H1 (cell line): Measurements from ENCODE around the gene DSG2. TPM values are rescaled to one million over a fixed set of nuclear protein-coding genes. Genes with fewer than 3 reads are reported as not detected.

Source experiments
- CTCF ChIA-PET: fragments of 300-600 bp; sonication (Branson Sonifier 250); formaldehyde crosslinking; loops from one replicate; lab custom pipeline; 2021; ENCODE audit not compliant: partially characterized antibody; lab: Charles Lee
- POLR2A ChIA-PET: fragments of 300-600 bp; sonication (Branson Sonifier 250); formaldehyde crosslinking; loops from one replicate; lab custom pipeline; 2021; ENCODE audit warnings: inconsistent platforms; ENCODE audit not compliant: partially characterized antibody; lab: Charles Lee
- DNase-seq, 2 experiments: peaks; one replicate each; pipeline versions ENCODE4 v3.0.0 to v3.0.0-alpha.2; 2010 to 2022; ENCODE audit warnings: low spot score in 2 of 2, low read depth in 1 of 2, mixed read lengths in 1 of 2
- FAIRE-seq: peaks from 2 replicates; lab custom pipeline; 2011; peaks lifted over from hg19 to GRCh38; lab: Jason Lieb, UNC
- H2AFZ ChIP-seq: 2 replicates; pipeline ENCODE4 v1.8.1; 2012; ENCODE audit warnings: low read length, inconsistent platforms
- H2AK5ac ChIP-seq: 2 replicates; pipeline ENCODE4 v1.6.1; 2013; ENCODE audit warnings: low read depth, low read length
- H2BK120ac ChIP-seq: replicated peaks from 2 replicates; pipeline ENCODE3; 2013; ENCODE audit warnings: low read depth, low read length, inconsistent platforms
- H2BK12ac ChIP-seq: 2 replicates; pipeline ENCODE4 v1.6.1; 2013; ENCODE audit warnings: low read depth, low read length
- H2BK15ac ChIP-seq: 2 replicates; pipeline ENCODE4 v1.6.1; 2013; ENCODE audit warnings: low read length
- H2BK20ac ChIP-seq: 2 replicates; pipeline ENCODE4 v1.6.1; 2013; ENCODE audit warnings: low read length
- H2BK5ac ChIP-seq: 2 replicates; pipeline ENCODE4 v1.6.1; 2013; ENCODE audit warnings: low read depth, low read length
- H3K14ac ChIP-seq: 2 replicates; pipeline ENCODE4 v1.6.1; 2013; ENCODE audit warnings: inconsistent platforms; ENCODE audit not compliant: insufficient read length
- H3K18ac ChIP-seq: 2 replicates; pipeline ENCODE4 v1.6.1; 2013; ENCODE audit warnings: low read length; ENCODE audit errors: extremely low read depth
- H3K23ac ChIP-seq: 2 replicates; pipeline ENCODE4 v1.6.1; 2013; ENCODE audit warnings: inconsistent platforms; ENCODE audit not compliant: insufficient read length
- H3K23me2 ChIP-seq: 2 replicates; pipeline ENCODE4 v1.6.1; 2013; ENCODE audit warnings: low read depth, low read length
- H3K27ac ChIP-seq: 2 replicates; pipeline ENCODE4 v1.6.1; 2011; ENCODE audit warnings: low read depth, low read length, inconsistent platforms
- H3K27me3 ChIP-seq, 4 experiments: replicated peaks in 1 of 4; 1 replicate in 1 of 4; 2 replicates in 3 of 4; pipeline versions ENCODE4 v1.6.1 to v1.8.1; 2011 to 2013; ENCODE audit warnings: low read length in 3 of 4, mild to moderate bottlenecking in 3 of 4, inconsistent platforms in 2 of 4, mixed read lengths in 2 of 4, moderate library complexity in 1 of 4; ENCODE audit not compliant: control insufficient read depth in 3 of 4, insufficient read depth in 3 of 4; ENCODE audit errors: extremely low read depth in 1 of 4
- H3K36me3 ChIP-seq, 4 experiments: 2 replicates each; pipeline versions ENCODE4 v1.6.1 to v1.8.1; 2011 to 2013; ENCODE audit warnings: mild to moderate bottlenecking in 4 of 4, low read length in 3 of 4, moderate library complexity in 2 of 4, control low read depth in 1 of 4, inconsistent platforms in 1 of 4; ENCODE audit not compliant: insufficient read depth in 4 of 4, control insufficient read depth in 2 of 4
- H3K4ac ChIP-seq: replicated peaks from 2 replicates; pipeline ENCODE3; 2013; ENCODE audit warnings: low read length, low read depth, mixed read lengths, inconsistent platforms; ENCODE audit not compliant: insufficient read length
- H3K4me1 ChIP-seq, 4 experiments: replicated peaks in 1 of 4; 1 replicate in 1 of 4; 2 replicates in 3 of 4; pipeline versions ENCODE4 v1.6.1 to v1.8.1; 2011 to 2013; ENCODE audit warnings: low read length in 3 of 4, inconsistent platforms in 2 of 4, mixed read lengths in 1 of 4; ENCODE audit not compliant: insufficient read depth in 4 of 4, control insufficient read depth in 3 of 4
- H3K4me2 ChIP-seq, 2 experiments: 2 replicates each; pipeline versions ENCODE4 v1.6.1 to v1.8.1; 2011 to 2013; ENCODE audit warnings: low read depth in 2 of 2, low read length in 2 of 2, control low read depth in 1 of 2, inconsistent platforms in 1 of 2, mild to moderate bottlenecking in 1 of 2; ENCODE audit not compliant: insufficient read depth in 1 of 2
- H3K4me3 ChIP-seq, 4 experiments: fragments of 200-600, 300-600 bp in 1 of 4; sonication (generic), shearing (Covaris generic), sonication (Bioruptor Twin) in 1 of 4; 2 replicates each; pipeline versions ENCODE4 v1.5.1 to v1.8.1; 2011 to 2016; ENCODE audit warnings: low read length in 4 of 4, low read depth in 3 of 4, control low read depth in 2 of 4, inconsistent platforms in 2 of 4, mild to moderate bottlenecking in 2 of 4, mixed read lengths in 1 of 4, moderate library complexity in 1 of 4; ENCODE audit not compliant: insufficient read depth in 2 of 4; ENCODE audit errors: extremely low read depth in 1 of 4
- H3K56ac ChIP-seq: replicated peaks from 2 replicates; pipeline ENCODE3; 2013; ENCODE audit warnings: low read depth, mild to moderate bottlenecking, mixed read lengths, low read length, inconsistent platforms; ENCODE audit not compliant: insufficient read length
- H3K79me1 ChIP-seq: 2 replicates; pipeline ENCODE4 v1.6.1; 2013; ENCODE audit warnings: low read depth, low read length, control low read depth
- H3K79me2 ChIP-seq, 2 experiments: 2 replicates each; pipeline versions ENCODE4 v1.6.1 to v1.8.1; 2012 to 2013; ENCODE audit warnings: low read length in 2 of 2, mild to moderate bottlenecking in 2 of 2, inconsistent platforms in 1 of 2; ENCODE audit not compliant: insufficient read depth in 2 of 2, control insufficient read depth in 1 of 2
- H3K9ac ChIP-seq, 4 experiments: replicated peaks in 1 of 4; 1 replicate in 1 of 4; 2 replicates in 3 of 4; pipeline versions ENCODE4 v1.6.1 to v1.8.1; 2011 to 2013; ENCODE audit warnings: low read depth in 3 of 4, low read length in 3 of 4, control low read depth in 2 of 4, mild to moderate bottlenecking in 2 of 4, moderate library complexity in 2 of 4, inconsistent platforms in 1 of 4; ENCODE audit errors: extremely low read depth in 1 of 4
- H3K9me3 ChIP-seq, 2 experiments: 2 replicates each; pipeline versions ENCODE4 v1.6.1 to v1.8.1; 2012 to 2013; ENCODE audit warnings: mild to moderate bottlenecking in 2 of 2, moderate library complexity in 2 of 2, control low read depth in 1 of 2, inconsistent platforms in 1 of 2, low read depth in 1 of 2, low read length in 1 of 2, mixed read lengths in 1 of 2; ENCODE audit not compliant: insufficient read depth in 2 of 2
- H4K20me1 ChIP-seq, 2 experiments: replicated peaks in 1 of 2; 2 replicates each; pipeline versions ENCODE3 to v1.8.1; 2011 to 2013; ENCODE audit warnings: inconsistent platforms in 2 of 2, low read length in 2 of 2, mild to moderate bottlenecking in 1 of 2; ENCODE audit not compliant: insufficient read depth in 2 of 2, control insufficient read depth in 1 of 2
- H4K5ac ChIP-seq: 2 replicates; pipeline ENCODE4 v1.6.1; 2013; ENCODE audit warnings: low read length, low read depth, mixed read lengths, inconsistent platforms; ENCODE audit not compliant: insufficient read length
- H4K8ac ChIP-seq: 2 replicates; pipeline ENCODE4 v1.8.0; 2013; ENCODE audit warnings: mild to moderate bottlenecking, moderate library complexity, low read length, inconsistent platforms; ENCODE audit not compliant: insufficient read depth; ENCODE audit errors: extremely low read depth
- H4K91ac ChIP-seq: replicated peaks from 2 replicates; pipeline ENCODE3; 2013; ENCODE audit warnings: low read length, mixed read lengths, inconsistent platforms; ENCODE audit not compliant: insufficient read length
- ASH2L ChIP-seq: fragments of 200-600, 300-600 bp; sonication (generic); IDR thresholded peaks from one replicate; pipeline ENCODE4 v1.7.1; 2017; ENCODE audit warnings: low read length
- CBX8 ChIP-seq: fragments of 300-800, 300-1000 bp; sonication (generic); IDR thresholded peaks from 2 replicates; pipeline ENCODE4 v1.7.1; 2016; ENCODE audit warnings: low read depth, low read length, borderline replicate concordance
- CHD2 ChIP-seq: IDR thresholded peaks from 2 replicates; pipeline ENCODE4 v1.6.1; 2012; ENCODE audit warnings: low read length, improper control_type of control experiment
- CTBP2 ChIP-seq: IDR thresholded peaks from 2 replicates; pipeline ENCODE4 v1.7.0; 2011; ENCODE audit warnings: borderline replicate concordance, mild to moderate bottlenecking, moderate library complexity, mixed read lengths, low read length; ENCODE audit not compliant: insufficient read depth, insufficient read length
- GTF2F1 ChIP-seq: IDR thresholded peaks from 2 replicates; pipeline ENCODE4 v1.6.1; 2012; ENCODE audit warnings: low read depth, low read length, improper control_type of control experiment, borderline replicate concordance
- KDM1A ChIP-seq: fragments of 200-600, 300-600 bp; sonication (generic); IDR thresholded peaks from 2 replicates; pipeline ENCODE4 v1.7.1; 2016; ENCODE audit warnings: mild to moderate bottlenecking, low read length, borderline replicate concordance
- RBBP5 ChIP-seq: IDR thresholded peaks from 2 replicates; pipeline ENCODE4 v1.7.1; 2012; ENCODE audit warnings: low read depth, mild to moderate bottlenecking, inconsistent platforms, low read length, moderate library complexity, borderline replicate concordance
- SIRT6 ChIP-seq: IDR thresholded peaks from one replicate; pipeline ENCODE4 v1.7.1; 2012; ENCODE audit warnings: low read length, inconsistent platforms
- SP1 ChIP-seq: IDR thresholded peaks from 2 replicates; pipeline ENCODE4 v1.6.1; 2011; ENCODE audit warnings: low read depth, low read length
- TBP ChIP-seq: IDR thresholded peaks from 2 replicates; pipeline ENCODE4 v1.6.1; 2011; ENCODE audit warnings: low read depth, low read length, improper control_type of control experiment
- YY1 ChIP-seq: IDR thresholded peaks from 2 replicates; pipeline ENCODE4 v1.6.1; 2011; ENCODE audit warnings: low read depth, mild to moderate bottlenecking, low read length
- WGBS, 2 experiments: shearing (Covaris generic) in 1 of 2; methylation state at CpG; one replicate each; pipeline versions ENCODE4 v1.1.6 to v1.1.7; 2013 to 2015; ENCODE audit warnings: low lambda C conversion rate in 2 of 2, mixed read lengths in 2 of 2, inconsistent platforms in 1 of 2, low coverage in 1 of 2, missing lambda C conversion rate in 1 of 2; ENCODE audit not compliant: insufficient replicate concordance in 2 of 2, insufficient coverage in 1 of 2, insufficient read length in 1 of 2; ENCODE audit errors: extremely low coverage in 1 of 2, missing lambda C conversion rate in 1 of 2; 5-methylcytosine and 5-hydroxymethylcytosine counted together
- polyA plus RNA-seq, 7 experiments: library from polyadenylated mRNA; depleted of rRNA in 3 of 7; stranded (reverse) in 5 of 7; unstranded in 2 of 7; fragments of >200 nt in 5 of 7; fragments of 200-250 nt in 2 of 7; gene quantifications; 1 replicate in 5 of 7; 2 replicates in 1 of 7; 4 replicates in 1 of 7; pipeline versions ENCODE4 v1.2.1 to v1.2.3, GENCODE V29; 2011 to 2013; ENCODE audit warnings: missing spikeins in 2 of 7, mixed read lengths in 2 of 7
- total RNA-seq: library from RNA; stranded (reverse); fragmentation: NEBNext Ultra II Directional; extraction: Animal tissue kit (Norgen Biotek cat#: 25700); gene quantifications from 2 replicates; pipeline ENCODE4 v1.2.1, GENCODE V29; 2021
- TF ChIP-seq, protein P1 (sequence below): IDR thresholded peaks from 2 replicates; pipeline ENCODE4 v1.6.1; 2011; ENCODE audit warnings: low read depth, mild to moderate bottlenecking, low read length; ENCODE audit not compliant: insufficient read depth

DSG2 gene
- total and polyA plus RNA-seq, 2 of the 8 experiments (the other 6 are each of a cell fraction or from before 2014, with no cell fraction given), result 60.1 to 144 TPM

DNA sequence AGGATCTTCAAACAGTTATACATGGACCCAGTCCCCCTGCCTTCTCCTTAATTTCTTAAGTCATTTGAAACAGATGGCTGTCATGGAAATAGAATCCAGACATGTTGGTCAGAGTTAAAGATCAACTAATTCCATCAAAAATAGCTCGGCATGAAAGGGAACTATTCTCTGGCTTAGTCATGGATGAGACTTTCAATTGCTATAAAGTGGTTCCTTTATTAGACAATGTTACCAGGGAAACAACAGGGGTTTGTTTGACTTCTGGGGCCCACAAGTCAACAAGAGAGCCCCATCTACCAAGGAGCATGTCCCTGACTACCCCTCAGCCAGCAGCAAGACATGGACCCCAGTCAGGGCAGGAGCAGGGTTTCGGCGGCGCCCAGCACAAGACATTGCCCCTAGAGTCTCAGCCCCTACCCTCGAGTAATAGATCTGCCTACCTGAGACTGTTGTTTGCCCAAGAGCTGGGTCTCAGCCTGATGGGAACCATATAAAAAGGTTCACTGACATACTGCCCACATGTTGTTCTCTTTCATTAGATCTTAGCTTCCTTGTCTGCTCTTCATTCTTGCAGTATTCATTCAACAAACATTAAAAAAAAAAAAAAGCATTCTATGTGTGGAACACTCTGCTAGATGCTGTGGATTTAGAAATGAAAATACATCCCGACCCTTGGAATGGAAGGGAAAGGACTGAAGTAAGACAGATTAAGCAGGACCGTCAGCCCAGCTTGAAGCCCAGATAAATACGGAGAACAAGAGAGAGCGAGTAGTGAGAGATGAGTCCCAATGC lies 98.3 kb downstream of the DSG2 start:
- no peak overlapping the region for H2BK12ac ChIP-seq
- no peak overlapping the region for H2BK15ac ChIP-seq
- H3K18ac ChIP-seq, result no peak overlapping the region
- H3K79me2 ChIP-seq, result no peaks in the 10 kb centered on the region
- H4K5ac ChIP-seq, result no peak overlapping the region
- H4K20me1 ChIP-seq, result no peaks in the 10 kb centered on the region
- H2AK5ac ChIP-seq, result no peak overlapping the region
- H3K4me2 ChIP-seq, result no peak overlapping the region
- no peak overlapping the region for H3K4me3 ChIP-seq
- H3K56ac ChIP-seq, result no peak overlapping the region
- H2BK5ac ChIP-seq, result no peak overlapping the region
- H2AFZ ChIP-seq, result no peak overlapping the region
- no peaks in the 10 kb centered on the region for H3K27me3 ChIP-seq
- ChIA-PET POLR2A (no interaction called here), CTCF (interaction anchor here (0.5 to 1.9 kb wide), 6 partner anchors 9 to 191 kb away, joined by 3 to 8 read pairs (median 4); no protein-coding TSS in a partner anchor)
- H3K4me1 ChIP-seq, result no peaks in the 10 kb centered on the region
- no peak overlapping the region for H3K9ac ChIP-seq
- H3K9me3 ChIP-seq, result no peaks in the 10 kb centered on the region
- H4K8ac ChIP-seq, result no peak overlapping the region
- no peak overlapping the region for H2BK120ac ChIP-seq
- no peaks in the 10 kb centered on the region for H3K79me1 ChIP-seq
- H3K23me2 ChIP-seq, result no peaks in the 10 kb centered on the region
- 90% methylated on average over 9 of the region's 9 CpGs; no CpG with 5 or more reads in 1 of the 2 experiments for WGBS, 2 experiments
- H3K23ac ChIP-seq, result no peak overlapping the region
- H3K36me3 ChIP-seq, result no peaks in the 10 kb centered on the region
- H2BK20ac ChIP-seq, result no peak overlapping the region
- FAIRE-seq (no peak), DNase-seq (no peak)
- H3K14ac ChIP-seq, result no peak overlapping the region
- H3K27ac ChIP-seq, result no peak overlapping the region
- H3K4ac ChIP-seq, result no peak overlapping the region
- H4K91ac ChIP-seq, result no peak overlapping the region
- TF ChIP-seq ASH2L (no peak), CTBP2 (no peak), SP1 (no peak), RBBP5 (no peak), KDM1A (no peak), CHD2 (no peak), TBP (no peak), CBX8 (no peak), YY1 (no peak), GTF2F1 (no peak), SIRT6 (no peak)
- TF ChIP-seq, protein P1, sequence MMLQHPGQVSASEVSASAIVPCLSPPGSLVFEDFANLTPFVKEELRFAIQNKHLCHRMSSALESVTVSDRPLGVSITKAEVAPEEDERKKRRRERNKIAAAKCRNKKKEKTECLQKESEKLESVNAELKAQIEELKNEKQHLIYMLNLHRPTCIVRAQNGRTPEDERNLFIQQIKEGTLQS, result no peak
